ENCODE results near the gene GTF2H1. TPM values are rescaled to one million over a fixed set of nuclear protein-coding genes. Genes with fewer than 3 reads are reported as not detected.
A peak's percentile ranks its signal among the peaks of the same experiment; 100 is the strongest.

GTF2H1 gene
- total and polyA plus RNA-seq, 9 of the 15 experiments (the other 6 are each of a cell fraction or from before 2014, with no cell fraction given), result 56.9 to 126 (median 92.1) TPM

DNA sequence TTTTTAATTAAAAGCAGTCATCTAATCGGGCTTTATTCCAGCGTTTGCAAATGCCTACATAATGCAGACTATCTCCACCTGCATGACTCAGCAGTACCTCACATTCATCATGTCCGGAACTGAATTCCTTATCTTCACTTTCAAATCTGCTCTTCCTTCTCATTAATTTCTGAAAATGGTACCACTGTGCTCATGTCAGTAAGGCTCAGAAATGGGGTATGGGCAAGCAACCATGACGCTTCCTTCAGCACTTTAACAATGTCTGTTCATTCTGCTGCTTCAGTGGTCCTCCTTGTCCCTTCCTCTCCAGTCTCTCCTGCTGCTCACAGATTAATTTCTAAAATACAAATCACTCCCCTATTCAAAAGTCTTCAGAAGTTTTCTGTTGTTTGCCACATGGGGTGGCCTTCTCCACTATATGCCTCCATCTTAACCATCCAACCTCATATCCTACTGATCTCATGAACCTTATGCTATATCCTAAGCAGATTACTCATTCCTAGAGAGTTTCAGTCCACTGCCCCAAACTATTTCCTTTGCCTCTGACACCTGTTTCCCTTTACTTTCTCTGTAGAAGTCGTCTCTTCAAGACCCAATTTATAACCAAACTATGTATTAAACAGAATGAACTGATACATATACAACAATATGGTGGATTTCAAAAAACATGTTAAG is 7.0 kb downstream of the GTF2H1 start (continued):
- TF ChIP-seq MAFG (tag; conservative IDR thresholded peaks at IDR 0.05), result peak; percentile 98
- TF ChIP-seq EP400 (IDR thresholded peaks at IDR 0.05), result peak; percentile 54
- TF ChIP-seq MAFF (IDR thresholded peaks at IDR 0.05; ENCODE audit: low read length), result peak; percentile 97
- peak; percentile 99 for TF ChIP-seq ZNF316 (IDR thresholded peaks at IDR 0.05)
- TF ChIP-seq NBN (IDR thresholded peaks at IDR 0.05; ENCODE audit: low read depth), result peak; percentile 49; the same call in 1 of the 2 replicates
- no peak for TF ChIP-seq ZNF668 (CRISPR knock-in tag; IDR thresholded peaks at IDR 0.05)
- no peak for TF ChIP-seq RFX1 (IDR thresholded peaks at IDR 0.05)
- peak; percentile 83 for TF ChIP-seq MECOM (CRISPR knock-in tag; IDR thresholded peaks at IDR 0.05)
- TF ChIP-seq TBL1XR1 (IDR thresholded peaks at IDR 0.05; ENCODE audit: low read length in 2 of 2), result 0 out of 4 replicates have a peak, but pooled peaks of 1 of the 2 experiments have one; percentile 48
- peak; percentile 40; the same call in 1 of the 2 replicates for TF ChIP-seq SMAD4 (CRISPR knock-in tag; conservative IDR thresholded peaks at IDR 0.05)
- TF ChIP-seq FOXA1 (IDR thresholded peaks at IDR 0.05; ENCODE audit: borderline replicate concordance), result no peak
- peak; percentile 88 for TF ChIP-seq SMARCE1 (IDR thresholded peaks at IDR 0.05)
- no peak for TF ChIP-seq MCM3 (IDR thresholded peaks at IDR 0.05)
- peak; percentile 83 for TF ChIP-seq CTBP1 (IDR thresholded peaks at IDR 0.05; ENCODE audit: borderline replicate concordance)
- TF ChIP-seq POLR2AphosphoS5 (IDR thresholded peaks at IDR 0.05; ENCODE audit: control insufficient read depth, insufficient read depth, low read depth, low read length), result 0 out of 2 replicates have a peak, but pooled peaks have one; percentile 40
- 0 out of 4 replicates have a peak, but pooled peaks have one; percentile 13 to 57 for TF ChIP-seq ARNT (IDR thresholded peaks at IDR 0.05)
- TF ChIP-seq PTTG1 (tag; IDR thresholded peaks at IDR 0.05; ENCODE audit: low read depth), result no peak
- TF ChIP-seq SMARCA4 (IDR thresholded peaks at IDR 0.05), result peak; percentile 95
- TF ChIP-seq NR3C1 (CRISPR knock-in tag; IDR thresholded peaks at IDR 0.05), result no peak
- peak; percentile 93 for TF ChIP-seq MAFK (IDR thresholded peaks at IDR 0.05; ENCODE audit: low read length)
- TF ChIP-seq PHB (CRISPR knock-in tag; IDR thresholded peaks at IDR 0.05), result no peak
- TF ChIP-seq GABPA (tag; conservative IDR thresholded peaks at IDR 0.05; ENCODE audit: low read depth), result peak; percentile 36; the same call in 1 of the 2 replicates
- TF ChIP-seq TRIM24 (IDR thresholded peaks at IDR 0.05), result peak; percentile 59 to 65
- peak in 1 of 2 experiments; percentile 87; a peak in 2 of 4 replicates for TF ChIP-seq RCOR1 (IDR thresholded peaks at IDR 0.05; ENCODE audit: borderline replicate concordance in 1 of 2, low read depth in 2 of 2, low read length in 2 of 2)
- TF ChIP-seq PRDM10 (IDR thresholded peaks at IDR 0.05; ENCODE audit: partially characterized antibody), result peak; percentile 12
- no peak for TF ChIP-seq ZNF134 (CRISPR knock-in tag; conservative IDR thresholded peaks at IDR 0.05)
- TF ChIP-seq CXXC5 (CRISPR knock-in tag; IDR thresholded peaks at IDR 0.05), result peak; percentile 33
- no peak for TF ChIP-seq CAMTA2 (CRISPR knock-in tag; conservative IDR thresholded peaks at IDR 0.05)
- peak; percentile 77 for TF ChIP-seq EHMT2 (IDR thresholded peaks at IDR 0.05)
- TF ChIP-seq ZC3H8 (IDR thresholded peaks at IDR 0.05), result no peak
- peak; percentile 47; the same call in 1 of the 2 replicates for TF ChIP-seq POLR2H (tag; IDR thresholded peaks at IDR 0.05; ENCODE audit: low read depth)
- TF ChIP-seq BRD9 (IDR thresholded peaks at IDR 0.05; ENCODE audit: low read depth, partially characterized antibody), result peak; percentile 66

Measured in K562 (cell line).